Measurements from ENCODE around the gene MX2.
"Not testable (repeated sequence)": the region's sequence is repeated elsewhere in the genome, so short reads cannot be mapped to it uniquely, and the experiment has no call there.

MX2 gene

GRCh38 chr21:41349126-41349525, 12.7 kb upstream of the MX2 start:
- no peak for TF ChIP-seq CTCF (conservative IDR thresholded peaks at IDR 0.05; ENCODE audit: control insufficient read depth, insufficient read depth, low read depth, low read length)
- DNase-seq (ENCODE audit: low read depth), result no peak
- H3K4me3 ChIP-seq (ENCODE audit: control insufficient read depth, low read depth, low read length), result no peak overlapping the region

GRCh38 chr21:41349619-41350390, 12.0 kb upstream of the MX2 start:
- H3K4me3 ChIP-seq (ENCODE audit: control insufficient read depth, low read depth, low read length), result no peak overlapping the region
- no peak for DNase-seq (ENCODE audit: low read depth)
- TF ChIP-seq CTCF (conservative IDR thresholded peaks at IDR 0.05; ENCODE audit: control insufficient read depth, insufficient read depth, low read depth, low read length), result no peak

- H3K4me3 ChIP-seq (ENCODE audit: control insufficient read depth, low read depth, low read length), result no peak overlapping the region
- TF ChIP-seq CTCF (conservative IDR thresholded peaks at IDR 0.05; ENCODE audit: control insufficient read depth, insufficient read depth, low read depth, low read length), result no peak
- no peak for DNase-seq (ENCODE audit: low read depth)
Observed at GRCh38 chr21:41350436-41351155, 11.2 kb upstream of the MX2 start.

DNA sequence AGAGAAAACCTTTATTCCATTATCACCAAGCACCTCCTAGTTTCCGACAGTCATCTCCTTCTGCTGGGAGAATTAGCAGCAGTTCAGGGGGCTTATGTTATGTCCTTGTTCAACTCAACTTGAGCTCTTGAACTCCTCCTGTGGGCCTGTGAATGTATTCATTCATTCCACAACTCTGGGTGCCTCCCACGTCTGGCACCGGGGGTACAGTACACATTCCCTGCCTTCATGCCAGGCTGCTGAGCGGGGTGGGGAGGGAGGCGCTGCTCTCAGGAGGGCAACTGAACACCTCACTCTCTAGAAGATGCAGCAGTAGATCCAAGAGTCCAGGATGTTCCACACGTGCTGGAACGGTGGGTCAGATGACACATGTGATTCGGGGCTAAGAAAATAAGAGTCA, 4.3 kb upstream of the MX2 start:
- TF ChIP-seq CTCF (conservative IDR thresholded peaks at IDR 0.05; ENCODE audit: control insufficient read depth, insufficient read depth, low read depth, low read length), result no peak
- no peak for DNase-seq (ENCODE audit: low read depth)
- H3K4me3 ChIP-seq (ENCODE audit: control insufficient read depth, low read depth, low read length), result no peak overlapping the region

- TF ChIP-seq CTCF (conservative IDR thresholded peaks at IDR 0.05; ENCODE audit: control insufficient read depth, insufficient read depth, low read depth, low read length), result no peak
- DNase-seq (ENCODE audit: low read depth), result no peak
- H3K4me3 ChIP-seq (ENCODE audit: control insufficient read depth, low read depth, low read length), result no peak overlapping the region
Observed at GRCh38 chr21:41358193-41359166, 3.3 kb upstream of the MX2 start.

DNA sequence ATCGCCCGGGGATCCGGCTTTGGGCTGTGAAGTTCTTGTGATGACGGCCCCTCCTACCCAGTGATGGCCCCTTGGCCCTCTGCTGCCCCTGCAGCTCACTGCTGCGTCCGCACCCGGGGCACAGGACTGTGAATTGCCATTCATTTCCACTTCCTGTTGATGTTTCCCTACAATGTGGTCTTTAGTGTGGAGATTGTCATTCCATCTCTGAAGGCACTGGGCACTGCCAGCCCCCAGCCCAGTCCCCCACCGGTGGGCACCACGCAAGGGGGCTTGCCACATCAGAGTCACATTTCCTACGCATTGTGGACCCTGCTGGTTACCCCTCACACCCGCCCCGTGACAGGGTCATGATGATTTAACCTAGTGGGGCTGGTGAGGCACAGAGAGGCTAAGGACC, 2.5 kb upstream of the MX2 start:
- no peak for DNase-seq (ENCODE audit: low read depth)
- no peak for TF ChIP-seq CTCF (conservative IDR thresholded peaks at IDR 0.05; ENCODE audit: control insufficient read depth, insufficient read depth, low read depth, low read length)
- no peak overlapping the region for H3K4me3 ChIP-seq (ENCODE audit: control insufficient read depth, low read depth, low read length)

GRCh38 chr21:41359754-41360071, 2.1 kb upstream of the MX2 start:
- not testable (repeated sequence) for DNase-seq (ENCODE audit: low read depth); H3K4me3 ChIP-seq (ENCODE audit: control insufficient read depth, low read depth, low read length)

Data from fibroblast of mammary gland (primary cell).